Ascending aorta (tissue), 2 donors: Measurements from ENCODE around the gene TRRAP. TPM values are rescaled to one million over a fixed set of nuclear protein-coding genes. Genes with fewer than 3 reads are reported as not detected.

Experiments used
- DNase-seq, 2 donors: peaks; one replicate each; pipeline ENCODE4 v3.0.0-alpha.2; 2019; ENCODE audit warnings: low spot score in 2 of 2
- H3K27ac ChIP-seq, 2 donors: fragments of 200-600 bp; sonication (generic); one replicate each; pipeline ENCODE4 v1.5.1; 2016 to 2017; ENCODE audit warnings: mild to moderate bottlenecking in 1 of 2
- H3K27me3 ChIP-seq: fragments of 200-600 bp; sonication (generic); one replicate; pipeline ENCODE4 v1.5.1; 2017
- H3K36me3 ChIP-seq, 2 donors: fragments of 200-600 bp; sonication (generic); one replicate each; pipeline ENCODE4 v1.5.1; 2016
- H3K4me1 ChIP-seq, 2 donors: fragments of 200-600 bp; sonication (generic); one replicate each; pipeline ENCODE4 v1.5.1; 2016 to 2017; ENCODE audit warnings: mild to moderate bottlenecking in 1 of 2
- H3K4me3 ChIP-seq, 2 donors: fragments of 200-600 bp; sonication (generic); one replicate each; pipeline ENCODE4 v1.5.1; 2016 to 2017; ENCODE audit warnings: mild to moderate bottlenecking in 1 of 2
- H3K9me3 ChIP-seq, 2 donors: fragments of 200-600 bp; sonication (generic); one replicate each; pipeline ENCODE4 v1.5.1; 2016
- intact Hi-C: fragments of 100-400 bp; cut with DNase I; formaldehyde crosslinking; loops from one replicate; pipeline ENCODE4 v1.15.1; 2023
- total RNA-seq: library from RNA; depleted of rRNA; stranded (reverse); fragments of >200 nt; gene quantifications from one replicate; pipeline ENCODE4 v1.1.0, GENCODE V29; 2016
- TF ChIP-seq, protein P1 (sequence below), 3 experiments: fragments of 200-600 bp in 2 of 3; fragments of 450-650 bp in 1 of 3; sonication (generic) in 2 of 3; IDR thresholded peaks; one replicate each; pipeline ENCODE4 v1.5.1; 2016 to 2019; ENCODE audit warnings: antibody characterized with exemption in 3 of 3, mild to moderate bottlenecking in 1 of 3, moderate library complexity in 1 of 3

TRRAP gene
- total RNA-seq, 1 donor from 2014 or later: 23.4 TPM

- TF ChIP-seq, protein P1, sequence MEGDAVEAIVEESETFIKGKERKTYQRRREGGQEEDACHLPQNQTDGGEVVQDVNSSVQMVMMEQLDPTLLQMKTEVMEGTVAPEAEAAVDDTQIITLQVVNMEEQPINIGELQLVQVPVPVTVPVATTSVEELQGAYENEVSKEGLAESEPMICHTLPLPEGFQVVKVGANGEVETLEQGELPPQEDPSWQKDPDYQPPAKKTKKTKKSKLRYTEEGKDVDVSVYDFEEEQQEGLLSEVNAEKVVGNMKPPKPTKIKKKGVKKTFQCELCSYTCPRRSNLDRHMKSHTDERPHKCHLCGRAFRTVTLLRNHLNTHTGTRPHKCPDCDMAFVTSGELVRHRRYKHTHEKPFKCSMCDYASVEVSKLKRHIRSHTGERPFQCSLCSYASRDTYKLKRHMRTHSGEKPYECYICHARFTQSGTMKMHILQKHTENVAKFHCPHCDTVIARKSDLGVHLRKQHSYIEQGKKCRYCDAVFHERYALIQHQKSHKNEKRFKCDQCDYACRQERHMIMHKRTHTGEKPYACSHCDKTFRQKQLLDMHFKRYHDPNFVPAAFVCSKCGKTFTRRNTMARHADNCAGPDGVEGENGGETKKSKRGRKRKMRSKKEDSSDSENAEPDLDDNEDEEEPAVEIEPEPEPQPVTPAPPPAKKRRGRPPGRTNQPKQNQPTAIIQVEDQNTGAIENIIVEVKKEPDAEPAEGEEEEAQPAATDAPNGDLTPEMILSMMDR (IDR thresholded peaks at IDR 0.05): no peak
- intact Hi-C loops: loop anchor here (2.0 to 5.0 kb wide), 3 partner anchors 39 to 597 kb away; partner anchors contain the start of genes BRI3 and NPTX2
- H3K27ac ChIP-seq: peak overlapping the region; percentile 92 to 93
- peaks cover 2 to 12% of the 10 kb centered on the region in 2 donors for H3K4me1 ChIP-seq
- peaks cover 8 to 33% of the 10 kb centered on the region in 2 donors for H3K36me3 ChIP-seq
- no peaks in the 10 kb centered on the region for H3K27me3 ChIP-seq
- no peak for DNase-seq
- peak overlapping the region; percentile 85 to 93 for H3K4me3 ChIP-seq
- no peaks in the 10 kb centered on the region for H3K9me3 ChIP-seq
Observed at GRCh38 chr7:98879198-98879978, 1.1 kb downstream of the TRRAP start.

DNA sequence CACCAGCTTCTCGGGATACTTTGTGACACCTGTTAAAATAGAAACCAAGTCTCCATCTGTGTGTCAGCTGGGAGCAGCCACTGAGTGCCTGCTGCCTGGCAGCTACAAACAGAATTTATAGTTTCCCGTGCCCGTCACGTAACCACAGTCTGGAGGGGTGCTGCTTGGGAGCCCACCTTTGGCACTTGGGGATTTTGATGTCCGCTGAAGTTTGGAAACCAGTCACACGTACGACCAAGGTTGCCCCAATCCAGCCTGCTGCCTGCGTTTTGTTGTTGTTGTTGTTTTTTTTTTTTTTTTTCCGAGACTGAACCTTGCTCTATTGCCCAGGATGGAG, 1.6 kb downstream of the TRRAP start:
- Histone ChIP-seq H3K27me3 (no peaks in the 10 kb centered on the region), H3K27ac (peak overlapping the region in 1 of 2 donors; percentile 92), H3K36me3 (peaks cover 11 to 38% of the 10 kb centered on the region in 2 donors), H3K4me1 (peaks cover 2 to 12% of the 10 kb centered on the region in 2 donors), H3K4me3 (peak overlapping the region; percentile 85 to 93), H3K9me3 (no peaks in the 10 kb centered on the region)
- no peak for DNase-seq
- TF ChIP-seq, protein P1 (IDR thresholded peaks at IDR 0.05): no peak
- intact Hi-C loops: loop anchor here (2.0 to 5.0 kb wide), 3 partner anchors 39 to 598 kb away; partner anchors contain the start of genes BRI3 and NPTX2

GRCh38 chr7:98880485-98880884, 2.2 kb downstream of the TRRAP start:
- Histone ChIP-seq H3K27me3 (no peaks in the 10 kb centered on the region), H3K9me3 (no peaks in the 10 kb centered on the region), H3K4me3 (no peak overlapping the region), H3K4me1 (peaks cover 2 to 12% of the 10 kb centered on the region in 2 donors), H3K36me3 (peaks cover 11 to 42% of the 10 kb centered on the region in 2 donors), H3K27ac (no peak overlapping the region)
- intact Hi-C loops: no loop called here
- no peak for DNase-seq
- TF ChIP-seq, protein P1 (IDR thresholded peaks at IDR 0.05): no peak

DNA sequence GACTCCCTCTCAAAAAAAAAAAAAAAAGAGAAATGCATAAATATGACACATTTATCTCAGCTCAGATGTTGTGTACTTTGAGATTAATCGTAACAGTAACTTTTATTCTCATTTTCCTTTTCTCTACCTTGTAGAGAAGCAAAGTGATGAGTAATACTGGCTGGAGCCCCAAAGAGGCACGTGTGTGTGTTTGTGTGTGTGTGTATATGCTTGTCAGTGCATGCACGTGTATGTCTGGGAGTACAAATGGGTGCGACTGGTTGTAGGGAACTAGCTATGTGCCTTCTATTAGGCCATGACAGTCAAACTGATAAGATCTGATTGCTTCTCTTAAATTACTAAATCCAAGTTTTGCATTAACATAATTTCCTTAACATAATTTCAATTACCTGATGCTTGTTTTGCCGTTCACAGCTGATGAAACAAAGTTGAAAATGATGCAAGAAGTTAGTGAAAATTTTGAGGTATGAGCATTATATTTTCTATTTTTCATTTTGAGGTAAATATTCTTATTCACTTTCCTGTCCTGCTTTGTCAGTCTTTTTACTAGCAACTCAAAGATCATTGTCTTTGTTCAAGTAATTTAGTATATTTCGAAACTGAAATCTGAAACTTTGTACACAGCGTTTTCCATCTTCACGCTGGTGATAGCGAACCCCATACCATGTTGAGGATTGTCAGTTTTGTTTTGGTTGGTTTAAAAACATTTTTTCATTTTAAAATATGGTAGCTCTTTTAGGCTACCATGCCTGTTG, 3.4 kb downstream of the TRRAP start:
- no peak overlapping the region for H3K27ac ChIP-seq
- TF ChIP-seq, protein P1 (IDR thresholded peaks at IDR 0.05): no peak
- no peak overlapping the region for H3K4me3 ChIP-seq
- H3K36me3 ChIP-seq: peaks cover 11 to 42% of the 10 kb centered on the region in 2 donors
- no peaks in the 10 kb centered on the region for H3K9me3 ChIP-seq
- intact Hi-C loops: no loop called here
- H3K4me1 ChIP-seq: peaks cover 2 to 12% of the 10 kb centered on the region in 2 donors
- no peaks in the 10 kb centered on the region for H3K27me3 ChIP-seq
- DNase-seq: no peak

DNA sequence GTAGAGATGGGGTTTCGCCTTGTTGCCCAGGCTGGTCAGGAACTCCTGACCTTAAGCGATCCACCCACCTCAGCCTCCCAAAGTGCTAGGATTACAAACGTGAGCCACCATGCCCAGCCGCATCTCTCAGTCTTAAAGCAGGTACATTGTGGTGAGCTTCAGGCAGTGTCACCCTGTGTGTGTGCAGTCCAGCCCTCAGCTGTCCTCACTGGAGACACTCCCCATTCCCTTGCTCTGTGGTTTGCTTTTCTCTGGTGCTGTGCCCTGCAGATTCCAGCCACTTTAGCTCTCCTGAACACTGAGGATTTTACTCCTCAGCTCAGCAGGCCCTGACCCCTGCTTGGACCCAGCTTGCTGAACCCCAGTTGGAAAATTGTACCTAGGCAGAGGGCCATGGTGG, 6.1 kb downstream of the TRRAP start:
- TF ChIP-seq, protein P1 (IDR thresholded peaks at IDR 0.05): no peak
- H3K9me3 ChIP-seq: no peaks in the 10 kb centered on the region
- H3K4me1 ChIP-seq: peaks cover 2 to 7% of the 10 kb centered on the region in 2 donors
- no peak overlapping the region for H3K4me3 ChIP-seq
- H3K27me3 ChIP-seq: no peaks in the 10 kb centered on the region
- intact Hi-C loops: no loop called here
- peaks cover 23 to 55% of the 10 kb centered on the region in 2 donors for H3K36me3 ChIP-seq
- no peak overlapping the region for H3K27ac ChIP-seq
- DNase-seq: no peak
